Skin of body (tissue), 2 donors: Measurements from ENCODE around the gene RARRES2. TPM values are rescaled to one million over a fixed set of nuclear protein-coding genes. Genes with fewer than 3 reads are reported as not detected.
"Not testable (repeated sequence)": the region's sequence is repeated elsewhere in the genome, so short reads cannot be mapped to it uniquely, and the experiment has no call there.

Experiments used
- DNase-seq: peaks from one replicate; lab custom pipeline; 2025; lab: John Stamatoyannopoulos, UW
- total RNA-seq: library from RNA; depleted of rRNA; stranded (reverse); fragments of >200 nt; gene quantifications from one replicate; pipeline ENCODE4 v1.2.3, GENCODE V29; 2014

Gene RARRES2
- total RNA-seq, 1 donor from 2014 or later = 78.2 TPM

- no peak for DNase-seq
Observed at GRCh38 chr7:150322114-150322832, 19.2 kb downstream of the RARRES2 start.

GRCh38 chr7:150321788-150322113 lies 19.7 kb downstream of the RARRES2 start:
- no peak for DNase-seq

- no peak for DNase-seq
Observed at GRCh38 chr7:150317748-150318444, 23.5 kb downstream of the RARRES2 start.

- DNase-seq = not testable (repeated sequence)
Observed at GRCh38 chr7:150316987-150317386, 24.4 kb downstream of the RARRES2 start.

GRCh38 chr7:150314639-150315239 lies 26.7 kb downstream of the RARRES2 start:
- DNase-seq = no peak

GRCh38 chr7:150313870-150314269 lies 27.6 kb downstream of the RARRES2 start:
- no peak for DNase-seq

- no peak for DNase-seq
Observed at GRCh38 chr7:150313367-150313809, 28.0 kb downstream of the RARRES2 start.

- DNase-seq = not testable (repeated sequence)
Observed at GRCh38 chr7:150312649-150313366, 28.6 kb downstream of the RARRES2 start.

GRCh38 chr7:150311711-150312110 lies 29.7 kb downstream of the RARRES2 start:
- DNase-seq = no peak

- DNase-seq = no peak
Observed at GRCh38 chr7:150311146-150311545, 30.3 kb downstream of the RARRES2 start.

GRCh38 chr7:150308575-150308974 lies 32.9 kb downstream of the RARRES2 start:
- no peak for DNase-seq

- no peak for DNase-seq
Observed at GRCh38 chr7:150307904-150308303, 33.5 kb downstream of the RARRES2 start.

- DNase-seq = no peak
Observed at GRCh38 chr7:150307129-150307528, 34.3 kb downstream of the RARRES2 start.

GRCh38 chr7:150306377-150306776 lies 35.1 kb downstream of the RARRES2 start:
- not testable (repeated sequence) for DNase-seq

- DNase-seq = not testable (repeated sequence)
Observed at GRCh38 chr7:150305903-150306284, 35.5 kb downstream of the RARRES2 start.

GRCh38 chr7:150305259-150305902 lies 36.0 kb downstream of the RARRES2 start:
- not testable (repeated sequence) for DNase-seq

GRCh38 chr7:150304499-150305258 lies 36.8 kb downstream of the RARRES2 start:
- DNase-seq = not testable (repeated sequence)

- not testable (repeated sequence) for DNase-seq
Observed at GRCh38 chr7:150302908-150303310, 38.5 kb downstream of the RARRES2 start.

GRCh38 chr7:150297978-150298377 lies 43.5 kb downstream of the RARRES2 start:
- not testable (repeated sequence) for DNase-seq

- not testable (repeated sequence) for DNase-seq
Observed at GRCh38 chr7:150296802-150297201, 44.6 kb downstream of the RARRES2 start.
